Measurements from ENCODE around the gene MYORG.

- no peak for TF ChIP-seq EZH2phosphoT487 (IDR thresholded peaks at IDR 0.05; ENCODE audit: low read length)
- TF ChIP-seq CTCF (IDR thresholded peaks at IDR 0.05; ENCODE audit: low read length) = no peak
Measured at GRCh38 chr9:34382879-34383278, 6.2 kb upstream of the MYORG start.

All from MM.1S (cell line).